SK-N-SH treated with all-trans-retinoic acid at 6 μM for 48 hours (cell line): ENCODE measurements around the gene WDR77.

Experiments used
- ATAC-seq: fragments of 200-7000 bp; cut with Tn5 transposase; 3 replicates; pipeline ENCODE4 v1.9.1; 2020; ENCODE audit warnings: mild to moderate bottlenecking, moderate library complexity
- ARNTL ChIP-seq: fragments of 450-650 bp; formaldehyde crosslinking; IDR thresholded peaks from 2 replicates; pipeline ENCODE4 v1.5.0; 2020; ENCODE audit warnings: low read depth, mild to moderate bottlenecking, moderate library complexity, borderline replicate concordance
- BACH2 ChIP-seq: fragments of 250-450 bp; sonication (Bioruptor Pico); IDR thresholded peaks from 2 replicates; pipeline ENCODE4 v1.9.0; 2021; ENCODE audit warnings: mild to moderate bottlenecking, borderline replicate concordance
- CREB5 ChIP-seq: fragments of 250-450 bp; sonication (Bioruptor Pico); IDR thresholded peaks from 2 replicates; pipeline ENCODE4 v1.5.1; 2020; ENCODE audit warnings: low read depth, mild to moderate bottlenecking, moderate library complexity
- CSDC2 ChIP-seq: fragments of 250-450 bp; sonication (Bioruptor Pico); IDR thresholded peaks from 2 replicates; pipeline ENCODE4 v1.5.0; 2020; ENCODE audit warnings: mild to moderate bottlenecking, moderate library complexity
- ESRRG ChIP-seq: fragments of 250-450 bp; sonication (Bioruptor Pico); IDR thresholded peaks from 2 replicates; pipeline ENCODE4 v1.6.1; 2021; ENCODE audit warnings: mild to moderate bottlenecking
- GLIS3 ChIP-seq: fragments of 250-450 bp; sonication (Bioruptor Pico); IDR thresholded peaks from 2 replicates; pipeline ENCODE4 v1.5.0; 2020; ENCODE audit warnings: mild to moderate bottlenecking, moderate library complexity
- ISL1 ChIP-seq: fragments of 250-450 bp; sonication (Bioruptor Pico); IDR thresholded peaks from 2 replicates; pipeline ENCODE4 v2.1.2; 2022; ENCODE audit warnings: mild to moderate bottlenecking, moderate library complexity
- OSR1 ChIP-seq: fragments of 250-450 bp; sonication (Bioruptor Pico); IDR thresholded peaks from 2 replicates; pipeline ENCODE4 v1.8.0; 2022; ENCODE audit warnings: moderate library complexity, mild to moderate bottlenecking, inconsistent platforms
- PATZ1 ChIP-seq: fragments of 250-450 bp; sonication (Bioruptor Pico); IDR thresholded peaks from 2 replicates; pipeline ENCODE4 v1.8.0; 2020; ENCODE audit warnings: mild to moderate bottlenecking, moderate library complexity, borderline replicate concordance
- PPARA ChIP-seq: fragments of 250-450 bp; sonication (Bioruptor Pico); IDR thresholded peaks from 2 replicates; pipeline ENCODE4 v1.5.0; 2020; ENCODE audit warnings: mild to moderate bottlenecking, borderline replicate concordance
- RARB ChIP-seq: fragments of 250-450 bp; sonication (Bioruptor Pico); IDR thresholded peaks from 2 replicates; pipeline ENCODE4 v1.8.0; 2021; ENCODE audit warnings: mild to moderate bottlenecking, moderate library complexity
- SNAI2 ChIP-seq: fragments of 250-450 bp; sonication (Bioruptor Pico); IDR thresholded peaks from 2 replicates; pipeline ENCODE4 v1.5.0; 2020; ENCODE audit warnings: mild to moderate bottlenecking, moderate library complexity
- TCF4 ChIP-seq: fragments of 250-450 bp; sonication (Bioruptor Pico); IDR thresholded peaks from 2 replicates; pipeline ENCODE4 v1.8.0; 2021; ENCODE audit warnings: mild to moderate bottlenecking, moderate library complexity, borderline replicate concordance
- ZC3H10 ChIP-seq: fragments of 250-450 bp; sonication (Bioruptor Pico); IDR thresholded peaks from 2 replicates; pipeline ENCODE4 v1.5.1; 2021; ENCODE audit warnings: mild to moderate bottlenecking, moderate library complexity
- ZFP3 ChIP-seq: fragments of 250-450 bp; sonication (Bioruptor Pico); IDR thresholded peaks from 2 replicates; pipeline ENCODE4 v1.5.0; 2020; ENCODE audit warnings: mild to moderate bottlenecking, moderate library complexity
- ZFP30 ChIP-seq: fragments of 450-650 bp; formaldehyde crosslinking; IDR thresholded peaks from 2 replicates; pipeline ENCODE4 v1.5.0; 2022; ENCODE audit warnings: mild to moderate bottlenecking, moderate library complexity
- ZNF565 ChIP-seq: fragments of 450-650 bp; formaldehyde crosslinking; conservative IDR thresholded peaks from 2 replicates; pipeline ENCODE4 v1.5.0; 2020; ENCODE audit warnings: low read depth, mild to moderate bottlenecking, moderate library complexity
- ZNF70 ChIP-seq: fragments of 450-650 bp; formaldehyde crosslinking; IDR thresholded peaks from 2 replicates; pipeline ENCODE4 v1.5.0; 2020; ENCODE audit warnings: mild to moderate bottlenecking, moderate library complexity
- ZNF8 ChIP-seq: fragments of 450-650 bp; formaldehyde crosslinking; IDR thresholded peaks from 2 replicates; pipeline ENCODE4 v1.5.0; 2020; ENCODE audit warnings: mild to moderate bottlenecking, moderate library complexity
- TF ChIP-seq, protein P1 (sequence below): fragments of 250-450 bp; sonication (Bioruptor Pico); IDR thresholded peaks from 2 replicates; pipeline ENCODE4 v1.8.0; 2021; ENCODE audit warnings: low read depth, mild to moderate bottlenecking, moderate library complexity, borderline replicate concordance
- TF ChIP-seq, protein P2 (sequence below): fragments of 250-450 bp; sonication (Bioruptor Pico); IDR thresholded peaks from 2 replicates; pipeline ENCODE4 v1.5.0; 2020; ENCODE audit warnings: mild to moderate bottlenecking, moderate library complexity

The WDR77 gene

GRCh38 chr1:111489604-111490003 is 40.5 kb upstream of the WDR77 start:
- ATAC-seq, result no peak
- TF ChIP-seq ZNF565 (CRISPR knock-in tag) (no peak), ZC3H10 (no peak)

GRCh38 chr1:111488669-111489068 is 39.6 kb upstream of the WDR77 start:
- ATAC-seq, result no peak
- no peak for TF ChIP-seq SNAI2 (CRISPR knock-in tag)
- no peak for TF ChIP-seq TCF4 (CRISPR knock-in tag)
- no peak for TF ChIP-seq ZFP3 (CRISPR knock-in tag)
- TF ChIP-seq RARB, result no peak
- no peak for TF ChIP-seq ZFP30 (CRISPR knock-in tag)
- no peak for TF ChIP-seq PATZ1
- no peak for TF ChIP-seq ESRRG (CRISPR knock-in tag)
- TF ChIP-seq BACH2 (CRISPR knock-in tag), result no peak
- TF ChIP-seq ZNF70 (CRISPR knock-in tag), result no peak
- no peak for TF ChIP-seq ARNTL (CRISPR knock-in tag)
- TF ChIP-seq, protein P1, sequence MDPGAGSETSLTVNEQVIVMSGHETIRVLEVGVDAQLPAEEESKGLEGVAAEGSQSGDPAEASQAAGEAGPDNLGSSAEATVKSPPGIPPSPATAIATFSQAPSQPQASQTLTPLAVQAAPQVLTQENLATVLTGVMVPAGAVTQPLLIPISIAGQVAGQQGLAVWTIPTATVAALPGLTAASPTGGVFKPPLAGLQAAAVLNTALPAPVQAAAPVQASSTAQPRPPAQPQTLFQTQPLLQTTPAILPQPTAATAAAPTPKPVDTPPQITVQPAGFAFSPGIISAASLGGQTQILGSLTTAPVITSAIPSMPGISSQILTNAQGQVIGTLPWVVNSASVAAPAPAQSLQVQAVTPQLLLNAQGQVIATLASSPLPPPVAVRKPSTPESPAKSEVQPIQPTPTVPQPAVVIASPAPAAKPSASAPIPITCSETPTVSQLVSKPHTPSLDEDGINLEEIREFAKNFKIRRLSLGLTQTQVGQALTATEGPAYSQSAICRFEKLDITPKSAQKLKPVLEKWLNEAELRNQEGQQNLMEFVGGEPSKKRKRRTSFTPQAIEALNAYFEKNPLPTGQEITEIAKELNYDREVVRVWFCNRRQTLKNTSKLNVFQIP (CRISPR knock-in tag), result no peak
- TF ChIP-seq GLIS3 (CRISPR knock-in tag), result no peak
- TF ChIP-seq ZNF8 (CRISPR knock-in tag), result no peak
- no peak for TF ChIP-seq ISL1 (CRISPR knock-in tag)
- no peak for TF ChIP-seq ZNF565 (CRISPR knock-in tag)
- TF ChIP-seq, protein P2, sequence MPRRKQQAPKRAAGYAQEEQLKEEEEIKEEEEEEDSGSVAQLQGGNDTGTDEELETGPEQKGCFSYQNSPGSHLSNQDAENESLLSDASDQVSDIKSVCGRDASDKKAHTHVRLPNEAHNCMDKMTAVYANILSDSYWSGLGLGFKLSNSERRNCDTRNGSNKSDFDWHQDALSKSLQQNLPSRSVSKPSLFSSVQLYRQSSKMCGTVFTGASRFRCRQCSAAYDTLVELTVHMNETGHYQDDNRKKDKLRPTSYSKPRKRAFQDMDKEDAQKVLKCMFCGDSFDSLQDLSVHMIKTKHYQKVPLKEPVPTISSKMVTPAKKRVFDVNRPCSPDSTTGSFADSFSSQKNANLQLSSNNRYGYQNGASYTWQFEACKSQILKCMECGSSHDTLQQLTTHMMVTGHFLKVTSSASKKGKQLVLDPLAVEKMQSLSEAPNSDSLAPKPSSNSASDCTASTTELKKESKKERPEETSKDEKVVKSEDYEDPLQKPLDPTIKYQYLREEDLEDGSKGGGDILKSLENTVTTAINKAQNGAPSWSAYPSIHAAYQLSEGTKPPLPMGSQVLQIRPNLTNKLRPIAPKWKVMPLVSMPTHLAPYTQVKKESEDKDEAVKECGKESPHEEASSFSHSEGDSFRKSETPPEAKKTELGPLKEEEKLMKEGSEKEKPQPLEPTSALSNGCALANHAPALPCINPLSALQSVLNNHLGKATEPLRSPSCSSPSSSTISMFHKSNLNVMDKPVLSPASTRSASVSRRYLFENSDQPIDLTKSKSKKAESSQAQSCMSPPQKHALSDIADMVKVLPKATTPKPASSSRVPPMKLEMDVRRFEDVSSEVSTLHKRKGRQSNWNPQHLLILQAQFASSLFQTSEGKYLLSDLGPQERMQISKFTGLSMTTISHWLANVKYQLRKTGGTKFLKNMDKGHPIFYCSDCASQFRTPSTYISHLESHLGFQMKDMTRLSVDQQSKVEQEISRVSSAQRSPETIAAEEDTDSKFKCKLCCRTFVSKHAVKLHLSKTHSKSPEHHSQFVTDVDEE (CRISPR knock-in tag), result no peak
- TF ChIP-seq PPARA (CRISPR knock-in tag), result no peak

- TF ChIP-seq ISL1 (CRISPR knock-in tag) (no peak), ZNF8 (CRISPR knock-in tag) (no peak), BACH2 (CRISPR knock-in tag) (no peak), ESRRG (CRISPR knock-in tag) (no peak), OSR1 (CRISPR knock-in tag) (no peak), ZFP3 (CRISPR knock-in tag) (no peak), TCF4 (CRISPR knock-in tag) (no peak), CREB5 (CRISPR knock-in tag) (no peak), ZFP30 (CRISPR knock-in tag) (no peak), CSDC2 (CRISPR knock-in tag) (no peak), ZNF70 (CRISPR knock-in tag) (no peak)
- ATAC-seq, result no peak
Observed at GRCh38 chr1:111487133-111487532, 38.1 kb upstream of the WDR77 start.

DNA sequence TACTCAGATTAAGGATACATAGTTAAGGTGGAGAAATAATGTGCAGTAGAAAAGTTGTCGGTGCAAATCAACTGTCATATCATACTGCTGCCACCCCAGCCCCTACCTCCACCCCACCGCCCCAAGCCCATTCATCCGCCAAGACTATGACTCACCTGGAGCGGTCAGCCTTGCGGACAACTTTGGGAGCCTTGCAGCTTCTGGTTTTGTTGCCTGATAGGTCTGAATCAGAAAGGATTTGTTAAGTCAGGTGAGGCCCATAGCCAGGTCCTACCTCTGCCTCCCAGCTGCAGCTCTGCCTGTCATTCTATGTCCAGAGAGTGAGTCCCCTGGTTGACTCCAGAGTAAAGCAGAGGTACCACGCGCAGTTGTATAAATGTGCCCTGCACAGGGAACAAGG is 37.4 kb upstream of the WDR77 start:
- no peak for TF ChIP-seq SNAI2 (CRISPR knock-in tag)
- no peak for TF ChIP-seq ISL1 (CRISPR knock-in tag)
- no peak for TF ChIP-seq CSDC2 (CRISPR knock-in tag)
- TF ChIP-seq ARNTL (CRISPR knock-in tag), result no peak
- TF ChIP-seq, protein P2 (CRISPR knock-in tag), result no peak
- no peak for TF ChIP-seq PATZ1
- no peak for ATAC-seq
